Fibroblast of lung (primary cell): ENCODE data around the gene TPX2.

Experiments used
- CTCF ChIP-seq, 2 donors: IDR thresholded peaks in 1 of 2; conservative IDR thresholded peaks in 1 of 2; 1 replicate in 1 of 2; 2 replicates in 1 of 2; pipeline ENCODE4 v1.5.1; 2011 to 2012; ENCODE audit warnings: low read length in 2 of 2, control low read depth in 1 of 2, inconsistent platforms in 1 of 2, low read depth in 1 of 2, mild to moderate bottlenecking in 1 of 2
- EZH2 ChIP-seq: IDR thresholded peaks from 2 replicates; pipeline ENCODE4 v1.5.1; 2012; ENCODE audit warnings: low read length, control low read depth, mild to moderate bottlenecking; ENCODE audit errors: missing control alignments

GRCh38 chr20:31774408-31774807 is 35.3 kb downstream of the TPX2 start:
- no peak for TF ChIP-seq CTCF (conservative IDR thresholded peaks at IDR 0.05 in 1 of 2, IDR thresholded peaks at IDR 0.05 in 1 of 2; ENCODE audit: low read depth in 1 of 2, low read length in 2 of 2)
- TF ChIP-seq EZH2, result no peak
